IMR-90 (cell line): ENCODE measurements around the gene SPON1. TPM values are rescaled to one million over a fixed set of nuclear protein-coding genes. Genes with fewer than 3 reads are reported as not detected.

ENCODE experiments used
- ATAC-seq: fragments of 200-7000 bp; cut with Tn5 transposase; 2 replicates; pipeline ENCODE4 v1.9.1; 2020; ENCODE audit warnings: low read depth, mild to moderate bottlenecking, moderate library complexity
- BruUV-seq: library from RNA; stranded (reverse); fragments of 400-500 nt; replicated peaks from 2 replicates; lab custom pipeline; 2021; lab: Mats Ljungman, UMichigan
- CTCF ChIA-PET: fragments of 300-600 bp; formaldehyde crosslinking; extraction: SDS; loops from one replicate; lab custom pipeline; 2021; ENCODE audit warnings: antibody characterized with exemption; lab: Yijun Ruan, JAX
- POLR2A ChIA-PET: fragments of 300-600 bp; sonication (Branson Sonifier 250); formaldehyde crosslinking; loops from one replicate; lab custom pipeline; 2022; ENCODE audit warnings: antibody characterized with exemption; ENCODE audit not compliant: unreplicated experiment; lab: Charles Lee
- DNase-seq: peaks from one replicate; pipeline ENCODE4 v3.0.0; 2013
- H2AFZ ChIP-seq: replicated peaks from 2 replicates; pipeline ENCODE3; 2013; ENCODE audit warnings: low read length, mild to moderate bottlenecking; ENCODE audit not compliant: poor library complexity
- H2AK5ac ChIP-seq: 2 replicates; pipeline ENCODE4 v1.6.1; 2013; ENCODE audit warnings: low read depth, low read length, inconsistent platforms
- H2AK9ac ChIP-seq: replicated peaks from 2 replicates; pipeline ENCODE3; 2013; ENCODE audit warnings: mild to moderate bottlenecking, low read depth, low read length, moderate library complexity; ENCODE audit not compliant: poor library complexity
- H2BK120ac ChIP-seq: 2 replicates; pipeline ENCODE4 v1.6.1; 2013; ENCODE audit warnings: low read depth, low read length, inconsistent platforms
- H2BK15ac ChIP-seq: 3 replicates; pipeline ENCODE4 v1.6.1; 2013; ENCODE audit warnings: low read depth, low read length, inconsistent platforms
- H2BK20ac ChIP-seq: 2 replicates; pipeline ENCODE4 v1.6.1; 2013; ENCODE audit warnings: low read depth, mild to moderate bottlenecking, inconsistent platforms, low read length, moderate library complexity
- H2BK5ac ChIP-seq: 2 replicates; pipeline ENCODE4 v1.6.1; 2013; ENCODE audit warnings: mild to moderate bottlenecking, low read depth, low read length, inconsistent platforms; ENCODE audit not compliant: poor library complexity, severe bottlenecking
- H3K14ac ChIP-seq: replicated peaks from 2 replicates; pipeline ENCODE4 v1.6.1; 2013; ENCODE audit warnings: low read depth, low read length, inconsistent platforms
- H3K18ac ChIP-seq: 2 replicates; pipeline ENCODE4 v1.6.1; 2013; ENCODE audit warnings: low read depth, low read length, control low read depth
- H3K23ac ChIP-seq: 2 replicates; pipeline ENCODE4 v1.6.1; 2013; ENCODE audit warnings: low read depth, low read length, inconsistent platforms
- H3K27ac ChIP-seq: 2 replicates; pipeline ENCODE4 v1.5.1; 2013; ENCODE audit warnings: mild to moderate bottlenecking, control low read depth, low read length; ENCODE audit not compliant: insufficient read depth
- H3K27me3 ChIP-seq: 2 replicates; pipeline ENCODE4 v1.6.1; 2013; ENCODE audit warnings: low read length; ENCODE audit not compliant: control insufficient read depth, insufficient read depth
- H3K36me3 ChIP-seq: 2 replicates; pipeline ENCODE4 v1.6.1; 2013; ENCODE audit warnings: low read length, mixed read lengths; ENCODE audit not compliant: control insufficient read depth, insufficient read depth
- H3K4ac ChIP-seq: 2 replicates; pipeline ENCODE4 v1.6.1; 2013; ENCODE audit warnings: low read depth, low read length, inconsistent platforms
- H3K4me1 ChIP-seq: 2 replicates; pipeline ENCODE4 v1.6.1; 2013; ENCODE audit warnings: low read length, mixed read lengths; ENCODE audit not compliant: control insufficient read depth, insufficient read depth
- H3K4me2 ChIP-seq: 2 replicates; pipeline ENCODE4 v1.6.1; 2013; ENCODE audit warnings: low read depth, mild to moderate bottlenecking, control low read depth, low read length, moderate library complexity
- H3K4me3 ChIP-seq: 2 replicates; pipeline ENCODE4 v1.5.1; 2013; ENCODE audit warnings: low read depth, mild to moderate bottlenecking, control low read depth, low read length, moderate library complexity; ENCODE audit not compliant: insufficient read depth
- H3K56ac ChIP-seq: 2 replicates; pipeline ENCODE4 v1.6.1; 2013; ENCODE audit warnings: low read length, inconsistent platforms; ENCODE audit not compliant: insufficient read depth; ENCODE audit errors: extremely low read depth
- H3K79me1 ChIP-seq, 2 experiments: 2 replicates each; pipeline ENCODE4 v1.6.1; 2013; ENCODE audit warnings: low read length in 2 of 2, inconsistent platforms in 1 of 2, low read depth in 1 of 2
- H3K9ac ChIP-seq: 2 replicates; pipeline ENCODE4 v1.6.1; 2013; ENCODE audit warnings: low read depth, low read length, control low read depth
- H3K9me1 ChIP-seq: 2 replicates; pipeline ENCODE4 v1.6.1; 2013; ENCODE audit warnings: low read length, inconsistent platforms; ENCODE audit not compliant: insufficient read depth
- H3K9me3 ChIP-seq: 2 replicates; pipeline ENCODE4 v1.6.1; 2013; ENCODE audit warnings: low read length; ENCODE audit not compliant: control insufficient read depth, insufficient read depth
- H4K20me1 ChIP-seq: 2 replicates; pipeline ENCODE4 v1.6.1; 2013; ENCODE audit warnings: low read length, inconsistent platforms; ENCODE audit not compliant: insufficient read depth
- H4K5ac ChIP-seq: 2 replicates; pipeline ENCODE4 v1.6.1; 2013; ENCODE audit warnings: mild to moderate bottlenecking, low read depth, low read length, control low read depth
- H4K8ac ChIP-seq, 2 experiments: 2 replicates each; pipeline ENCODE4 v1.6.1; 2013; ENCODE audit warnings: low read depth in 2 of 2, low read length in 2 of 2, control low read depth in 1 of 2, inconsistent platforms in 1 of 2
- H4K91ac ChIP-seq: 2 replicates; pipeline ENCODE4 v1.6.1; 2013; ENCODE audit warnings: low read depth, low read length, inconsistent platforms; ENCODE audit not compliant: insufficient read depth
- BHLHE40 ChIP-seq: fragments of 150-350 bp; IDR thresholded peaks from 2 replicates; pipeline ENCODE4 v1.6.1; 2016; ENCODE audit warnings: mild to moderate bottlenecking, low read depth, low read length
- CEBPB ChIP-seq: IDR thresholded peaks from 2 replicates; pipeline ENCODE4 v1.6.1; 2012; ENCODE audit warnings: low read depth, low read length, improper control_type of control experiment
- CHD1 ChIP-seq: IDR thresholded peaks from 2 replicates; pipeline ENCODE4 v1.6.1; 2012; ENCODE audit warnings: low read depth, low read length, improper control_type of control experiment
- FOS ChIP-seq: fragments of 150-350 bp; IDR thresholded peaks from 2 replicates; pipeline ENCODE4 v1.6.1; 2016; ENCODE audit warnings: low read depth, low read length
- MAFK ChIP-seq: IDR thresholded peaks from 2 replicates; pipeline ENCODE4 v1.6.1; 2012; ENCODE audit warnings: low read depth, low read length, improper control_type of control experiment
- MAZ ChIP-seq: IDR thresholded peaks from 2 replicates; pipeline ENCODE4 v1.6.1; 2012; ENCODE audit warnings: low read depth, mild to moderate bottlenecking, low read length, improper control_type of control experiment, moderate library complexity, borderline replicate concordance
- MXI1 ChIP-seq: IDR thresholded peaks from 2 replicates; pipeline ENCODE4 v1.6.1; 2012; ENCODE audit warnings: low read depth, mild to moderate bottlenecking, low read length, moderate library complexity, borderline replicate concordance
- NFE2L2 ChIP-seq: fragments of 150-350 bp; IDR thresholded peaks from 2 replicates; pipeline ENCODE4 v1.6.1; 2016; ENCODE audit warnings: low read depth, mild to moderate bottlenecking, low read length
- POLR2A ChIP-seq: IDR thresholded peaks from 2 replicates; pipeline ENCODE4 v1.6.1; 2012; ENCODE audit warnings: mild to moderate bottlenecking, low read depth, low read length
- RAD21 ChIP-seq: IDR thresholded peaks from 2 replicates; pipeline ENCODE4 v1.6.1; 2012; ENCODE audit warnings: low read length, improper control_type of control experiment
- RCOR1 ChIP-seq: IDR thresholded peaks from 2 replicates; pipeline ENCODE4 v1.6.1; 2012; ENCODE audit warnings: mild to moderate bottlenecking, low read length, improper control_type of control experiment; ENCODE audit not compliant: insufficient replicate concordance
- RFX5 ChIP-seq: IDR thresholded peaks from 2 replicates; pipeline ENCODE4 v1.8.0; 2012; ENCODE audit warnings: low read depth, mild to moderate bottlenecking, low read length, moderate library complexity
- SMC3 ChIP-seq: fragments of 150-350 bp; IDR thresholded peaks from 2 replicates; pipeline ENCODE4 v1.6.1; 2016; ENCODE audit warnings: low read depth, mild to moderate bottlenecking, antibody characterized with exemption, low read length, moderate library complexity
- USF2 ChIP-seq: fragments of 150-350 bp; IDR thresholded peaks from 2 replicates; pipeline ENCODE4 v1.6.1; 2017; ENCODE audit warnings: mild to moderate bottlenecking, antibody characterized with exemption, low read length, low read depth
- WGBS, 2 experiments: methylation state at CpG; one replicate each; pipeline versions ENCODE4 v1.1.5 to v1.1.7; 2013; ENCODE audit warnings: missing lambda C conversion rate in 2 of 2; ENCODE audit not compliant: insufficient read length in 1 of 2; ENCODE audit errors: extremely low coverage in 2 of 2; 5-methylcytosine and 5-hydroxymethylcytosine counted together
- dilution Hi-C: fragments of 300-500 bp; cut with HindIII; formaldehyde crosslinking; loops from one replicate; pipeline ENCODE4 v1.14.3; 2018; ENCODE audit warnings: low sequenced_read_pairs; ENCODE audit not compliant: unreplicated experiment
- in situ Hi-C: fragments of 300-500 bp; cut with MboI; formaldehyde crosslinking; loops from 3 replicates; pipeline ENCODE4 v1.14.3; 2019; ENCODE audit warnings: low sequenced_read_pairs, inconsistent platforms, mixed read lengths
- intact Hi-C: fragments of 100-400 bp; cut with micrococcal nuclease; formaldehyde crosslinking; loops from 2 replicates; pipeline ENCODE4 v1.10.0; 2022
- polyA plus RNA-seq, 3 experiments: library from polyadenylated mRNA; depleted of rRNA; stranded (reverse); fragments of >200 nt; gene quantifications; 2 replicates each; pipeline ENCODE4 v1.2.3, GENCODE V29; 2012; ENCODE audit warnings: low replicate concordance in 1 of 3
- total RNA-seq: library from RNA; depleted of rRNA; stranded (reverse); fragments of >200 nt; gene quantifications from 2 replicates; pipeline ENCODE4 v1.2.3, GENCODE V29; 2012
- TF ChIP-seq, protein P1 (sequence below): fragments of 150-350 bp; IDR thresholded peaks from 2 replicates; pipeline ENCODE4 v1.6.1; 2016; ENCODE audit warnings: low read depth, mild to moderate bottlenecking, low read length, moderate library complexity, borderline replicate concordance
- TF ChIP-seq, protein P2 (sequence below): conservative IDR thresholded peaks from 2 replicates; pipeline ENCODE4 v1.5.1; 2012; ENCODE audit warnings: mild to moderate bottlenecking, low read depth, low read length, improper control_type of control experiment

The SPON1 gene
- total and polyA plus RNA-seq, 2 of the 4 experiments (the other 2 are of a cell fraction): 0.62 to 0.72 TPM

- no peak overlapping the region for H3K18ac ChIP-seq
- H2BK120ac ChIP-seq: no peak overlapping the region
- H4K8ac ChIP-seq: no peak overlapping the region
- CTCF ChIA-PET: no interaction called here
- H3K4me2 ChIP-seq: no peak overlapping the region
- no peak overlapping the region for H2AFZ ChIP-seq
- H3K56ac ChIP-seq: no peak overlapping the region
- no peak overlapping the region for H3K27ac ChIP-seq
- no CpG with 5 or more reads among the region's 2 CpGs for WGBS, 2 experiments
- no peak overlapping the region for H2BK5ac ChIP-seq
- BruUV-seq: no TSS peak
- no peak overlapping the region for H2AK5ac ChIP-seq
- intact Hi-C loops: no loop called here
- H2BK15ac ChIP-seq: no peak overlapping the region
- H3K23ac ChIP-seq: no peak overlapping the region
- DNase-seq (no peak), ATAC-seq (no peak)
- POLR2A ChIA-PET: no interaction called here
- TF ChIP-seq, protein P1, sequence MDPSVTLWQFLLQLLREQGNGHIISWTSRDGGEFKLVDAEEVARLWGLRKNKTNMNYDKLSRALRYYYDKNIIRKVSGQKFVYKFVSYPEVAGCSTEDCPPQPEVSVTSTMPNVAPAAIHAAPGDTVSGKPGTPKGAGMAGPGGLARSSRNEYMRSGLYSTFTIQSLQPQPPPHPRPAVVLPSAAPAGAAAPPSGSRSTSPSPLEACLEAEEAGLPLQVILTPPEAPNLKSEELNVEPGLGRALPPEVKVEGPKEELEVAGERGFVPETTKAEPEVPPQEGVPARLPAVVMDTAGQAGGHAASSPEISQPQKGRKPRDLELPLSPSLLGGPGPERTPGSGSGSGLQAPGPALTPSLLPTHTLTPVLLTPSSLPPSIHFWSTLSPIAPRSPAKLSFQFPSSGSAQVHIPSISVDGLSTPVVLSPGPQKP: no peak
- no peak for TF ChIP-seq SMC3
- TF ChIP-seq RAD21: no peak
- TF ChIP-seq FOS: no peak
- no peak for TF ChIP-seq RCOR1
- no peak for TF ChIP-seq CEBPB
- TF ChIP-seq POLR2A: no peak
- TF ChIP-seq, protein P2, sequence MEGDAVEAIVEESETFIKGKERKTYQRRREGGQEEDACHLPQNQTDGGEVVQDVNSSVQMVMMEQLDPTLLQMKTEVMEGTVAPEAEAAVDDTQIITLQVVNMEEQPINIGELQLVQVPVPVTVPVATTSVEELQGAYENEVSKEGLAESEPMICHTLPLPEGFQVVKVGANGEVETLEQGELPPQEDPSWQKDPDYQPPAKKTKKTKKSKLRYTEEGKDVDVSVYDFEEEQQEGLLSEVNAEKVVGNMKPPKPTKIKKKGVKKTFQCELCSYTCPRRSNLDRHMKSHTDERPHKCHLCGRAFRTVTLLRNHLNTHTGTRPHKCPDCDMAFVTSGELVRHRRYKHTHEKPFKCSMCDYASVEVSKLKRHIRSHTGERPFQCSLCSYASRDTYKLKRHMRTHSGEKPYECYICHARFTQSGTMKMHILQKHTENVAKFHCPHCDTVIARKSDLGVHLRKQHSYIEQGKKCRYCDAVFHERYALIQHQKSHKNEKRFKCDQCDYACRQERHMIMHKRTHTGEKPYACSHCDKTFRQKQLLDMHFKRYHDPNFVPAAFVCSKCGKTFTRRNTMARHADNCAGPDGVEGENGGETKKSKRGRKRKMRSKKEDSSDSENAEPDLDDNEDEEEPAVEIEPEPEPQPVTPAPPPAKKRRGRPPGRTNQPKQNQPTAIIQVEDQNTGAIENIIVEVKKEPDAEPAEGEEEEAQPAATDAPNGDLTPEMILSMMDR: no peak
- no peak for TF ChIP-seq MXI1
- no peak for TF ChIP-seq MAZ
- no peak for TF ChIP-seq RFX5
- TF ChIP-seq MAFK: no peak
- no peak for TF ChIP-seq NFE2L2
- TF ChIP-seq USF2: no peak
- TF ChIP-seq CHD1: no peak
- TF ChIP-seq BHLHE40: no peak
- H2BK20ac ChIP-seq: no peak overlapping the region
- no peak overlapping the region for H2AK9ac ChIP-seq
- H3K36me3 ChIP-seq: no peaks in the 10 kb centered on the region
- no peak overlapping the region for H3K4me3 ChIP-seq
- H3K4ac ChIP-seq: no peak overlapping the region
- no peaks in the 10 kb centered on the region for H4K20me1 ChIP-seq
- no peaks in the 10 kb centered on the region; the same call in 1 of the 2 replicates for H3K27me3 ChIP-seq
- in situ Hi-C loops: no loop called here
- H3K14ac ChIP-seq: no peak overlapping the region
- no peaks in the 10 kb centered on the region for H3K4me1 ChIP-seq
- H3K9ac ChIP-seq: no peak overlapping the region
- dilution Hi-C loops: no loop called here
- no peak overlapping the region for H4K91ac ChIP-seq
- H3K79me1 ChIP-seq: no peaks in the 10 kb centered on the region
- H3K9me3 ChIP-seq: no peaks in the 10 kb centered on the region
- no peaks in the 10 kb centered on the region for H3K9me1 ChIP-seq
- H4K5ac ChIP-seq: no peak overlapping the region
Measured at GRCh38 chr11:14112721-14113120, 150.2 kb downstream of the SPON1 start.
